GM18868 (cell line): ENCODE measurements around the gene CSKMT.

ENCODE experiments used
- ATAC-seq: cut with Tn5 transposase; IDR thresholded peaks from one replicate; pipeline ENCODE4 v1.9.1; 2021; ENCODE audit warnings: mild to moderate bottlenecking, moderate library complexity; ENCODE audit not compliant: unreplicated experiment

CSKMT gene

DNA sequence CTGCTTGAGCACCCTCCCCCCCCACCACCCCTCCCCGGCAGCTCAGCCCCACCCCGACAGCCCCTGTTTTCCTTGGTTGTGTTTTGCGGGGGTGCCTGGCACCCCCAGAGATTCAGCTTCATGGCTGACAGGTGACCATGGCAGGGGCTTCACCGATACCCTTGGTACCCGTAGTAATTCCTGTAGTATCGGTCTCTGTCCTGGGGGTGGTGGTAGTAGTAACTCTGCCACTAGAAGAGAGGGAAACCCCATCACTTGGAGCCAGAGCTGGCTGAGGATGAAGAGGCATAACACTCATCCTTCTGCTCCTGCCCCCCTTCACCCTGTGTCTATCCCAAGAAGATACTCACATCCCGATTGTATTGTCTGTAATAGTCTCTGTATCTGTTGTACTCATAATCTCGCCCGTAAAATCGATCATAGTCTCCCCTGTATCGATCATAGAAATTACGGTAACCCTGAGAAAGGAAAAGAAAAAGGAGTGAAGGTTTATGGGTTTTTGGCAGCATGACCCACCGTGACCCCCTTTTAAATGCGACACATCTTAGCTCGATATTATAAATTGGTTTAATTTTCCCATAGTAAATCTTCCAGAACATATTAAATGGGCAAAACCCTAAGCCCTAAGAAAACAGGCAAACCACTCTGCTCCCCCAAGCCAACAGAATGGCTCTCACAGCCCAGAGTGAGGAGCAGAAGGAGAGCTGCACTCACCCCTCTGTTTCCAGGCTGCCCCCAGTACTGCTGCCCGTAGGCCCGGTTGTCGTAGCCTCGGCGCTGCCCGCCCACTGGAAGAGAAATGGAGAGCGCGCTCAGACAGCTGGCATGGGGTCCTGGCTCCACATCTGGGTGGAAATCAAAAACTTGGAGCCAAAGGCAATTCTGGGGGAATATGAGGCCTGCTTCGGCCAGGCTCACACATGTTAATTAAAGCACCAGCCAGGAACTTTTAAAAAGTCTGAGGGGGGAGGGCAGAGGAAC, 50.3 kb downstream of the CSKMT start:
- no peak for ATAC-seq

DNA sequence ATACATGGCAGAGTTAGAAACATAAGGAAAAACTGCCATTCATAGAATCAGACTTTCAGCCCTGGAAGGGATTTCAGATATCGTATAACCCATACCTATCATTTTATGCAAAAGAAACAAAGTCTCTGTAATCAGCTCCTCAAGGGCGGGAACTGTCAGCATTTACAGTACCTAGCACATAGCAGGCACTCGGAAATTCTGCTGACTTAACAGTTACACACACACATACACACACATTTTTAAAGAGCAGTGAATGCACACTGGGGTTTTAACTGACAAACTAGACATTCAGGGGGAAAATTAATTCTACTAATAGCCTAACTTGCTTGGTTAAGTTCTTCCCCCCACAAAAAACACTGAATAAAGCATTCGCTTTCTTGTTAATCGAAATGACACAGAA, 51.1 kb downstream of the CSKMT start:
- no peak for ATAC-seq

- ATAC-seq, result no peak
Observed at GRCh38 chr11:62716816-62717215, 51.7 kb downstream of the CSKMT start.
